GM18526 (cell line): ENCODE data around the gene EMC7.

Experiments
- POLR2A ChIP-seq: IDR thresholded peaks from 3 replicates; pipeline ENCODE4 v1.6.1; 2011; ENCODE audit not compliant: insufficient read length; ENCODE audit errors: extremely low read depth

EMC7 gene

GRCh38 chr15:34055868-34056595, 45.6 kb downstream of the EMC7 start:
- no peak for TF ChIP-seq POLR2A

GRCh38 chr15:34054081-34054707, 47.5 kb downstream of the EMC7 start:
- TF ChIP-seq POLR2A: no peak

GRCh38 chr15:34049112-34049511, 52.5 kb downstream of the EMC7 start:
- TF ChIP-seq POLR2A: no peak

- no peak for TF ChIP-seq POLR2A
Measured at GRCh38 chr15:34047893-34048775, 53.5 kb downstream of the EMC7 start.

- no peak for TF ChIP-seq POLR2A
Measured at GRCh38 chr15:34046471-34047145, 55.1 kb downstream of the EMC7 start.

- no peak for TF ChIP-seq POLR2A
Measured at GRCh38 chr15:34043813-34044212, 57.8 kb downstream of the EMC7 start.

- TF ChIP-seq POLR2A: no peak
Measured at GRCh38 chr15:34043391-34043790, 58.3 kb downstream of the EMC7 start.

GRCh38 chr15:34039790-34040113, 61.9 kb downstream of the EMC7 start:
- TF ChIP-seq POLR2A: no peak

GRCh38 chr15:34038871-34039789, 62.5 kb downstream of the EMC7 start, which contains the start of gene AVEN:
Gene AVEN (minus strand): TSS chr15:34039204. CDS start chr15:34039046, 158 bp downstream.
- no peak for TF ChIP-seq POLR2A

GRCh38 chr15:34038023-34038870, 63.4 kb downstream of the EMC7 start:
- TF ChIP-seq POLR2A: peak; percentile 82
